ENCODE measurements around the gene SETD4. TPM values are rescaled to one million over a fixed set of nuclear protein-coding genes. Genes with fewer than 3 reads are reported as not detected.

Gene SETD4
- total and polyA plus RNA-seq, 4 donors, result 22.8 to 38.4 (median 27.0) TPM

DNA sequence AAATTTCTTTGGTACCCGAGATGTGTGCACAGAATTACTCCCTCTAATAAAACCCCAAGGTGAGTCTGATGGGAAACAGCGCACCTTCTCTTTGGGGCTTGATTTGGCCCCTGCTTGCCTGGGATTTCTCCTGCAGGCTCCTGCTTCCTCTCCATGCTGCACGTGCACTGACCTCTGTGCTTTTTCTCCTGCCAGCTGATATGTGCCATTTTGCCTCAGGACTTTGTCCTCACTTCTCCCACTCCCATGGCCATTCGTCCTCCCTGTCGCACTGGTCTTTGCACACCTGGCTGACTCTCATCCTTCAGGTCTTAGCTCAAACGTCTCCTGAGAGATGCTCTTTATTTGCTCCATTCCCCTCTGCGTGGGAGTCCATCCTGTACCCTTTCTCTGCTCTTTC is 10.7 kb upstream of the SETD4 start:
- Histone ChIP-seq H3K9me3 (ENCODE audit: control insufficient read depth, insufficient read depth, low read length) (peaks cover 2% of the 10 kb centered on the region), H3K4me1 (ENCODE audit: control insufficient read depth, insufficient read depth, low read length) (peaks cover 23% of the 10 kb centered on the region), H3K4me3 (ENCODE audit: low read depth, low read length) (no peak overlapping the region), H3K36me3 (ENCODE audit: control insufficient read depth, insufficient read depth, low read length) (peaks cover 15% of the 10 kb centered on the region), H3K27me3 (ENCODE audit: control insufficient read depth, insufficient read depth, low read length) (no peaks in the 10 kb centered on the region), H3K27ac (ENCODE audit: low read depth, low read length) (no peak overlapping the region)
- WGBS (ENCODE audit: insufficient coverage), result 85% methylated on average over 7 of the region's 7 CpGs
- no peak for DNase-seq (ENCODE audit: low read depth in 4 of 6, low spot score in 6 of 6)

- WGBS (ENCODE audit: insufficient coverage), result under 1% methylated on average over 71 of the region's 71 CpGs
Measured at GRCh38 chr21:36069713-36070583, 9.6 kb upstream of the SETD4 start, which contains the start of gene CBR1. TSS of gene CBR1 (plus strand) at chr21:36070024. CDS start at chr21:36070116, 92 bp downstream.

DNA sequence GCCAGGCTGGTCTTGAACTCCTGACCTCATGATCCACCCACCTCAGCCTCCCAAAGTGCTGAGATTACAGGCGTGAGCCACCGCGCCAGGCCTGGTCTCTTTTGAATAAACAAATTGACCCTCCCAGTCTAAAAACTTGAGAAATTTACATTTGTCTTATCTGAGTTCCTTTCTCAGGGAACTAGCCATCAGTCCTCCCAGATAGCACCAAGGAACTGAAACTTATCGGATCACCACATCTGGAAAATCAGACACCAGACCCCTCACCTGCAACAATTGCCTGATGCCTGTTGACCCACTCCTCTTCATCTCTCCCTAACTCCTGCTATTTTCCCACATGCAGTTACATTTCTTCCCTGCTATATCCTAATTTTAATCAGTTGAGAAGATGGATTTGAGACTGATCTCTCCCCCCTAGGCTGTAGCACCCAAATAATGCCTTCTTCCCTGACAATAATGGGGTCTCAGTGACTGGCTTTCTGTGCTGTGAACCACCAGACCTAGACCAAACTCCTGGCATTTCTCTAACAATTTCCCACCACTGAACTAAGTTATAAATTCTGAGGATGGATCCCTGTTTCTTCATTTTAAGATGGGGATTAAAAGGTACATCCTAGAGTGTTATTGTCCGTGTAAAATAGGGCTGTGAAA is 8.5 kb upstream of the SETD4 start:
- Histone ChIP-seq H3K27ac (ENCODE audit: low read depth, low read length) (no peak overlapping the region), H3K4me3 (ENCODE audit: low read depth, low read length) (no peak overlapping the region), H3K27me3 (ENCODE audit: control insufficient read depth, insufficient read depth, low read length) (no peaks in the 10 kb centered on the region), H3K36me3 (ENCODE audit: control insufficient read depth, insufficient read depth, low read length) (peaks cover 15% of the 10 kb centered on the region), H3K4me1 (ENCODE audit: control insufficient read depth, insufficient read depth, low read length) (peaks cover 20% of the 10 kb centered on the region), H3K9me3 (ENCODE audit: control insufficient read depth, insufficient read depth, low read length) (peaks cover 2% of the 10 kb centered on the region)
- WGBS (ENCODE audit: insufficient coverage), result 93% methylated on average over 3 of the region's 5 CpGs
- no peak for DNase-seq (ENCODE audit: low read depth in 4 of 6, low spot score in 6 of 6)

More at GRCh38 chr21:36069713-36070583, 9.6 kb upstream of the SETD4 start, which contains the start of gene CBR1:
- Histone ChIP-seq H3K9me3 (ENCODE audit: control insufficient read depth, insufficient read depth, low read length) (peaks cover 2% of the 10 kb centered on the region), H3K36me3 (ENCODE audit: control insufficient read depth, insufficient read depth, low read length) (peaks cover 15% of the 10 kb centered on the region), H3K4me1 (ENCODE audit: control insufficient read depth, insufficient read depth, low read length) (peaks cover 20% of the 10 kb centered on the region), H3K4me3 (ENCODE audit: low read depth, low read length) (peak within 1 kb of the TSS; percentile 77), H3K27me3 (ENCODE audit: control insufficient read depth, insufficient read depth, low read length) (no peaks in the 10 kb centered on the region), H3K27ac (ENCODE audit: low read depth, low read length) (peak within 1 kb of the TSS; percentile 83)
- DNase-seq (ENCODE audit: low read depth in 4 of 6, low spot score in 6 of 6), result peak; percentile 71 to 97 (median 86)

DNA sequence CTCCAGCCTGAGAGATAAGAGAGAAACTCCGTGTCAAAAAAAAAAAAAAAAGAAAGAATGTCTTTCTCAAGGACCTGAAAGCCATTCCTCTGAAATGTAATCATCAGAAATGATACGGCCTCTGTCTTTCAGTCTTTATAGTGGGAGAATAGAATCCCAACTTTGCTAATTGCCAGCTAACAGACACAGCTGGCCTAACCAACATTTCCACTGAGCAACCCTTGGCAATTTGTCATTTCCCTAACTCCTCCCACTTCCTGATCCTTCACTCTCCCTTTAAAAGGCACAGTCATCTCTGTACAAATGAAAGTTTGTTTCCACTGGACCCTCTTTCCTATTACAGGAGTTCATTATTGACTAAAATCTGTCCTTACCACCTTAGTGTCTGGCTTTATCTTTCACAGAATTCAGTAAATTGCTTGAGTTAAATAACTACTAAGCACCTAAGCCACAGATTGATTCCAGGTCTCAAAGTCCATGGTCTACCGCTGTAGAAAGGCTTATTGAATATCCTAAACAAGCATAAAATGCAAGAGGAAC is 5.2 kb upstream of the SETD4 start:
- H3K4me3 ChIP-seq (ENCODE audit: low read depth, low read length), result no peak overlapping the region
- no peaks in the 10 kb centered on the region for H3K36me3 ChIP-seq (ENCODE audit: control insufficient read depth, insufficient read depth, low read length)
- no peak overlapping the region for H3K27ac ChIP-seq (ENCODE audit: low read depth, low read length)
- H3K9me3 ChIP-seq (ENCODE audit: control insufficient read depth, insufficient read depth, low read length), result no peaks in the 10 kb centered on the region
- H3K27me3 ChIP-seq (ENCODE audit: control insufficient read depth, insufficient read depth, low read length), result no peaks in the 10 kb centered on the region
- peaks cover 7% of the 10 kb centered on the region for H3K4me1 ChIP-seq (ENCODE audit: control insufficient read depth, insufficient read depth, low read length)
- no peak for DNase-seq (ENCODE audit: low read depth in 4 of 6, low spot score in 6 of 6)
- WGBS (ENCODE audit: insufficient coverage), result 100% methylated on average over 1 of the region's 3 CpGs

DNA sequence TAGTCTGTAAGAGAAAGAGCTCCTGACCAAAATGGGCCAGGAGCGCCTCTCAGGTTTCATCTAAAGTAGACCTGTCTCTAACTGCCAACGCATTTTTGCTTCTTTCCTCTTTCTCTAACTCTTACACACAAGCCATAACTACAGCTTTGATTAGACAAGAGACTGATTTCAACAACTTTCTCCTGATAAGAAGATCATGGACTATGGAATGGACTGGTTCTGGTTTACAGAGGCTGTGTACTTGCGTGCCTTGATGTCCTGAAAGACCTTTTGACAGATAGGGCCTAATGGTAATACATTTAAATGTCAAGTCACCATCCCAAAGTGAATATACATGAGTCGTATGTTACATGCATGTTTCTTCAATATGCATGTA is 3.7 kb upstream of the SETD4 start:
- Histone ChIP-seq H3K4me1 (ENCODE audit: control insufficient read depth, insufficient read depth, low read length) (peaks cover 12% of the 10 kb centered on the region), H3K4me3 (ENCODE audit: low read depth, low read length) (no peak overlapping the region), H3K27me3 (ENCODE audit: control insufficient read depth, insufficient read depth, low read length) (no peaks in the 10 kb centered on the region), H3K36me3 (ENCODE audit: control insufficient read depth, insufficient read depth, low read length) (no peaks in the 10 kb centered on the region), H3K27ac (ENCODE audit: low read depth, low read length) (no peak overlapping the region), H3K9me3 (ENCODE audit: control insufficient read depth, insufficient read depth, low read length) (no peaks in the 10 kb centered on the region)
- 100% methylated on average over 2 of the region's 4 CpGs for WGBS (ENCODE audit: insufficient coverage)
- no peak for DNase-seq (ENCODE audit: low read depth in 4 of 6, low spot score in 6 of 6)

DNA sequence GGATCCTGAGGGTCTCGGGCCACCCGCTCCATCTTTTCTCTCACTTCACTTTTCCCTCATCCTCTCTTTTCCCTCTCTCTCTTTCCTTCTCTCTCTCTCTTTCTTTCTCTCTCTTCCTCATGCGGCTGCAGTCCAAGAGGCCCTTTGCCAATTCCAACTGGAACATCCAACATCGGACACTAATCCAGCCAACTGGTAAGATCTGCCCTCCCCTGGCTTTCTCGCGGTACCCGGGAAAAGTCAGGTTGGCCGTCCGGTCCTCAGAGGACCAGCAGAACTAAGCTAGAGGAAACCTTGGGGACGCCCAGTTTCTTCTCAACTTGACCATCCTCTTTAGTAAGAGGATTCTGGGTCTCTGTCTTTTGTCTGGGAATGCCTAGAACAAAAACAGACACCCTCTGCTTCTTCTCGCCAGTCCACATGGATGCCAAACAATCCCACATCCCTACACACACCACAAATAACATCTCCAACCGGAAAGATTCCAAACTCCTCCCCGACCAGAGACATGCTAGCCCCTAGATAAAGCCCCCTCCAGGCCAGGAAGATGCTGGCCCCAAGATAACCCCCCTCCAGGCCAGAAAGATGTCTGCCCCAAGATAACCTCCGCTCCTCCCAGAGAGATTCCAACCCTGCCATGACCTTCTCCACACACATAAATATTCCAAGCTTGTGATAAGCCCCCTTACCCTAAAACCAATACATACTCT is 3.2 kb upstream of the SETD4 start:
- H3K27ac ChIP-seq (ENCODE audit: low read depth, low read length), result no peak overlapping the region
- 88% methylated on average over 11 of the region's 14 CpGs for WGBS (ENCODE audit: insufficient coverage)
- no peaks in the 10 kb centered on the region for H3K36me3 ChIP-seq (ENCODE audit: control insufficient read depth, insufficient read depth, low read length)
- no peak for DNase-seq (ENCODE audit: low read depth in 4 of 6, low spot score in 6 of 6)
- no peaks in the 10 kb centered on the region for H3K9me3 ChIP-seq (ENCODE audit: control insufficient read depth, insufficient read depth, low read length)
- H3K4me1 ChIP-seq (ENCODE audit: control insufficient read depth, insufficient read depth, low read length), result peaks cover 14% of the 10 kb centered on the region
- H3K27me3 ChIP-seq (ENCODE audit: control insufficient read depth, insufficient read depth, low read length), result no peaks in the 10 kb centered on the region
- H3K4me3 ChIP-seq (ENCODE audit: low read depth, low read length), result no peak overlapping the region

GRCh38 chr21:36061445-36061844 is 1.1 kb upstream of the SETD4 start:
- H3K27ac ChIP-seq (ENCODE audit: low read depth, low read length), result no peak overlapping the region
- DNase-seq (ENCODE audit: low read depth in 4 of 6, low spot score in 6 of 6), result no peak
- peaks cover 5% of the 10 kb centered on the region for H3K36me3 ChIP-seq (ENCODE audit: control insufficient read depth, insufficient read depth, low read length)
- H3K4me1 ChIP-seq (ENCODE audit: control insufficient read depth, insufficient read depth, low read length), result peaks cover 20% of the 10 kb centered on the region
- no CpG with 5 or more reads among the region's 2 CpGs for WGBS (ENCODE audit: insufficient coverage)
- no peaks in the 10 kb centered on the region for H3K27me3 ChIP-seq (ENCODE audit: control insufficient read depth, insufficient read depth, low read length)
- no peak overlapping the region for H3K4me3 ChIP-seq (ENCODE audit: low read depth, low read length)
- H3K9me3 ChIP-seq (ENCODE audit: control insufficient read depth, insufficient read depth, low read length), result no peaks in the 10 kb centered on the region

DNA sequence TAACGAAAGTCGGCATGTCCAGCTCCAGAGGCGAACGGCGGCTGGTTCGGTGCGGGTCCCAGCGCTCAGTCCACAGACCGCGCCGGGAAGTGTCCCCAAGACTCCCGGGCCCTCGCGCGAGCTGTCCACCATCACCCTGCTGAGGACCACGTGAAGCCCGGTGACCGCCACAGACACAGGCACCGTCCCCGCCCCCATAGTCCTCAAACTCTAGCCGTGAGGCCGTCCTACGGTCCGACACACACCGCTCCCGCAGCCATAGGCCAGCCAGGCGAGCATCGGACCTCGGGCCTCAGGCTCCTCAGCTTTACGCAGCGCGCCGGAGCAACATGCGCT is 535 bp downstream of the SETD4 start:
- Histone ChIP-seq H3K4me3 (ENCODE audit: low read depth, low read length) (peak overlapping the region; percentile 94), H3K27me3 (ENCODE audit: control insufficient read depth, insufficient read depth, low read length) (no peaks in the 10 kb centered on the region), H3K27ac (ENCODE audit: low read depth, low read length) (peak overlapping the region; percentile 96), H3K4me1 (ENCODE audit: control insufficient read depth, insufficient read depth, low read length) (peaks cover 20% of the 10 kb centered on the region), H3K36me3 (ENCODE audit: control insufficient read depth, insufficient read depth, low read length) (peaks cover 15% of the 10 kb centered on the region), H3K9me3 (ENCODE audit: control insufficient read depth, insufficient read depth, low read length) (no peaks in the 10 kb centered on the region)
- DNase-seq (ENCODE audit: low read depth in 4 of 6, low spot score in 6 of 6), result no peak
- under 1% methylated on average over 34 of the region's 34 CpGs for WGBS (ENCODE audit: insufficient coverage)

GRCh38 chr21:36055551-36055950 is 4.8 kb downstream of the SETD4 start:
- H3K27ac ChIP-seq (ENCODE audit: low read depth, low read length), result no peak overlapping the region
- WGBS (ENCODE audit: insufficient coverage), result 95% methylated on average over 2 of the region's 3 CpGs
- peaks cover 40% of the 10 kb centered on the region for H3K36me3 ChIP-seq (ENCODE audit: control insufficient read depth, insufficient read depth, low read length)
- H3K4me3 ChIP-seq (ENCODE audit: low read depth, low read length), result no peak overlapping the region
- peaks cover 18% of the 10 kb centered on the region for H3K4me1 ChIP-seq (ENCODE audit: control insufficient read depth, insufficient read depth, low read length)
- H3K27me3 ChIP-seq (ENCODE audit: control insufficient read depth, insufficient read depth, low read length), result no peaks in the 10 kb centered on the region
- no peak for DNase-seq (ENCODE audit: low read depth in 4 of 6, low spot score in 6 of 6)
- H3K9me3 ChIP-seq (ENCODE audit: control insufficient read depth, insufficient read depth, low read length), result no peaks in the 10 kb centered on the region
